SK-N-SH treated with all-trans-retinoic acid at 6 μM for 48 hours (cell line): ENCODE measurements around the gene FERD3L.
"Not testable (repeated sequence)": the region's sequence is repeated elsewhere in the genome, so short reads cannot be mapped to it uniquely, and the experiment has no call there.

Experiments
- ATAC-seq: fragments of 200-7000 bp; cut with Tn5 transposase; 3 replicates; pipeline ENCODE4 v1.9.1; 2020; ENCODE audit warnings: mild to moderate bottlenecking, moderate library complexity
- ARNTL ChIP-seq: fragments of 450-650 bp; formaldehyde crosslinking; IDR thresholded peaks from 2 replicates; pipeline ENCODE4 v1.5.0; 2020; ENCODE audit warnings: low read depth, mild to moderate bottlenecking, moderate library complexity, borderline replicate concordance
- BACH2 ChIP-seq: fragments of 250-450 bp; sonication (Bioruptor Pico); IDR thresholded peaks from 2 replicates; pipeline ENCODE4 v1.9.0; 2021; ENCODE audit warnings: mild to moderate bottlenecking, borderline replicate concordance
- CSDC2 ChIP-seq: fragments of 250-450 bp; sonication (Bioruptor Pico); IDR thresholded peaks from 2 replicates; pipeline ENCODE4 v1.5.0; 2020; ENCODE audit warnings: mild to moderate bottlenecking, moderate library complexity
- CSRNP3 ChIP-seq: fragments of 250-450 bp; sonication (Bioruptor Pico); IDR thresholded peaks from 2 replicates; pipeline ENCODE4 v1.5.1; 2021; ENCODE audit warnings: mild to moderate bottlenecking, moderate library complexity
- ESRRG ChIP-seq: fragments of 250-450 bp; sonication (Bioruptor Pico); IDR thresholded peaks from 2 replicates; pipeline ENCODE4 v1.6.1; 2021; ENCODE audit warnings: mild to moderate bottlenecking
- GLIS3 ChIP-seq: fragments of 250-450 bp; sonication (Bioruptor Pico); IDR thresholded peaks from 2 replicates; pipeline ENCODE4 v1.5.0; 2020; ENCODE audit warnings: mild to moderate bottlenecking, moderate library complexity
- ISL1 ChIP-seq: fragments of 250-450 bp; sonication (Bioruptor Pico); IDR thresholded peaks from 2 replicates; pipeline ENCODE4 v2.1.2; 2022; ENCODE audit warnings: mild to moderate bottlenecking, moderate library complexity
- POU6F1 ChIP-seq: fragments of 250-450 bp; sonication (Bioruptor Pico); IDR thresholded peaks from 2 replicates; pipeline ENCODE4 v1.8.0; 2021; ENCODE audit warnings: low read depth, mild to moderate bottlenecking, moderate library complexity, borderline replicate concordance
- RARB ChIP-seq: fragments of 250-450 bp; sonication (Bioruptor Pico); IDR thresholded peaks from 2 replicates; pipeline ENCODE4 v1.8.0; 2021; ENCODE audit warnings: mild to moderate bottlenecking, moderate library complexity
- SNAI2 ChIP-seq: fragments of 250-450 bp; sonication (Bioruptor Pico); IDR thresholded peaks from 2 replicates; pipeline ENCODE4 v1.5.0; 2020; ENCODE audit warnings: mild to moderate bottlenecking, moderate library complexity
- TCF4 ChIP-seq: fragments of 250-450 bp; sonication (Bioruptor Pico); IDR thresholded peaks from 2 replicates; pipeline ENCODE4 v1.8.0; 2021; ENCODE audit warnings: mild to moderate bottlenecking, moderate library complexity, borderline replicate concordance
- TOX ChIP-seq: fragments of 250-450 bp; sonication (Bioruptor Pico); IDR thresholded peaks from 2 replicates; pipeline ENCODE4 v1.8.0; 2021; ENCODE audit warnings: mild to moderate bottlenecking, moderate library complexity, borderline replicate concordance
- ZC3H10 ChIP-seq: fragments of 250-450 bp; sonication (Bioruptor Pico); IDR thresholded peaks from 2 replicates; pipeline ENCODE4 v1.5.1; 2021; ENCODE audit warnings: mild to moderate bottlenecking, moderate library complexity
- ZFP3 ChIP-seq: fragments of 250-450 bp; sonication (Bioruptor Pico); IDR thresholded peaks from 2 replicates; pipeline ENCODE4 v1.5.0; 2020; ENCODE audit warnings: mild to moderate bottlenecking, moderate library complexity
- ZFP30 ChIP-seq: fragments of 450-650 bp; formaldehyde crosslinking; IDR thresholded peaks from 2 replicates; pipeline ENCODE4 v1.5.0; 2022; ENCODE audit warnings: mild to moderate bottlenecking, moderate library complexity
- ZNF565 ChIP-seq: fragments of 450-650 bp; formaldehyde crosslinking; conservative IDR thresholded peaks from 2 replicates; pipeline ENCODE4 v1.5.0; 2020; ENCODE audit warnings: low read depth, mild to moderate bottlenecking, moderate library complexity
- ZNF70 ChIP-seq: fragments of 450-650 bp; formaldehyde crosslinking; IDR thresholded peaks from 2 replicates; pipeline ENCODE4 v1.5.0; 2020; ENCODE audit warnings: mild to moderate bottlenecking, moderate library complexity
- ZNF8 ChIP-seq: fragments of 450-650 bp; formaldehyde crosslinking; IDR thresholded peaks from 2 replicates; pipeline ENCODE4 v1.5.0; 2020; ENCODE audit warnings: mild to moderate bottlenecking, moderate library complexity
- TF ChIP-seq, protein P1 (sequence below): fragments of 250-450 bp; sonication (Bioruptor Pico); IDR thresholded peaks from 2 replicates; pipeline ENCODE4 v1.5.1; 2020; ENCODE audit warnings: low read depth, mild to moderate bottlenecking, moderate library complexity
- TF ChIP-seq, protein P2 (sequence below): fragments of 250-450 bp; sonication (Bioruptor Pico); IDR thresholded peaks from 2 replicates; pipeline ENCODE4 v1.5.0; 2020; ENCODE audit warnings: mild to moderate bottlenecking, moderate library complexity

Gene FERD3L

GRCh38 chr7:19144661-19145433, at the start of gene FERD3L:
Gene FERD3L (minus strand): TSS chr7:19145421. CDS start chr7:19145362, 59 bp downstream.
- TF ChIP-seq CSDC2 (CRISPR knock-in tag) (no peak), ZC3H10 (no peak), GLIS3 (CRISPR knock-in tag) (no peak), ESRRG (CRISPR knock-in tag) (no peak), ZNF8 (CRISPR knock-in tag) (no peak), TOX (CRISPR knock-in tag) (no peak), POU6F1 (CRISPR knock-in tag) (no peak), CSRNP3 (CRISPR knock-in tag) (no peak), ZFP3 (no peak), ARNTL (CRISPR knock-in tag) (no peak), ZNF70 (CRISPR knock-in tag) (no peak), BACH2 (CRISPR knock-in tag) (no peak), ZNF565 (CRISPR knock-in tag) (no peak), SNAI2 (CRISPR knock-in tag) (no peak), ISL1 (CRISPR knock-in tag) (no peak), RARB (CRISPR knock-in tag) (no peak), TCF4 (CRISPR knock-in tag) (no peak), ZFP30 (CRISPR knock-in tag) (no peak)
- TF ChIP-seq, protein P1, sequence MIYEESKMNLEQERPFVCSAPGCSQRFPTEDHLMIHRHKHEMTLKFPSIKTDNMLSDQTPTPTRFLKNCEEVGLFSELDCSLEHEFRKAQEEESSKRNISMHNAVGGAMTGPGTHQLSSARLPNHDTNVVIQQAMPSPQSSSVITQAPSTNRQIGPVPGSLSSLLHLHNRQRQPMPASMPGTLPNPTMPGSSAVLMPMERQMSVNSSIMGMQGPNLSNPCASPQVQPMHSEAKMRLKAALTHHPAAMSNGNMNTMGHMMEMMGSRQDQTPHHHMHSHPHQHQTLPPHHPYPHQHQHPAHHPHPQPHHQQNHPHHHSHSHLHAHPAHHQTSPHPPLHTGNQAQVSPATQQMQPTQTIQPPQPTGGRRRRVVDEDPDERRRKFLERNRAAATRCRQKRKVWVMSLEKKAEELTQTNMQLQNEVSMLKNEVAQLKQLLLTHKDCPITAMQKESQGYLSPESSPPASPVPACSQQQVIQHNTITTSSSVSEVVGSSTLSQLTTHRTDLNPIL (CRISPR knock-in tag) = no peak
- ATAC-seq = no peak

DNA sequence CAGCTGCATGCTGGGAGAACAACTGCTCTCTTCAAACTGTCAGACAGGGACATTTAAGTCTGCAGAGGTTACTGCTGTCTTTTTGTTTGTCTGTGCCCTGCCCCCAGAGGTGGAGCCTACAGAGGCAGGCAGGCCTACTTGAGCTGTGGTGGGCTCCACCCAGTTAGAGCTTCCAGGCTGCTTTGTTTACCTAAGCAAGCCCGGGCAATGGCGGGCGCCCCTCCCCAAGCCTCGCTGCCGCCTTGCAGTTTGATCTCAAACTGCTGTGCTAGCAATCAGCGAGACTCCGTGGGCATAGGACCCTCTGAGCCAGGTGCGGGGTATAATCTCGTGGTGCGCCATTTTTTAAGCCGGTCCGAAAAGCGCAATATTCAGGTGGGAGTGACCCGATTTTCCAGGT, 49.2 kb upstream of the FERD3L start:
- not testable (repeated sequence) for ATAC-seq

DNA sequence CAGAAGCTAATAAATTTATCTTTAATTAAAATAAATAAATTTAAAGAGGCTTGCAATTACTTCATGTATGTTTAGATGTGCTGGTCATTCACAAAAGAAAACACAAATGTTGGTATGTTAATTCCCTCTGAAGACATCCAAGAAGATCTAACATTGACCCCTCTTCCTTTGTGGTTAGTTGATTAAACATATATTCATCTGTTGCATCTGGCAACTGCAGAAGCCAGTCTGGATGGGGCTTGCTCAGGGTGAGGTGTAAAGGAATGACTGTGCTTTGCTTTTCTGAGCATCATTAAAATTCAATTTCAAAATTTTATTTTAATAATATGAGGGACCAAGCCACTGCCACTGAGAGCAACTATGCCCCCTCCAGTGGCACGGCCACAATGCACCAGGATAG, 36.4 kb upstream of the FERD3L start:
- TF ChIP-seq ZNF565 (CRISPR knock-in tag) = no peak
- TF ChIP-seq, protein P2, sequence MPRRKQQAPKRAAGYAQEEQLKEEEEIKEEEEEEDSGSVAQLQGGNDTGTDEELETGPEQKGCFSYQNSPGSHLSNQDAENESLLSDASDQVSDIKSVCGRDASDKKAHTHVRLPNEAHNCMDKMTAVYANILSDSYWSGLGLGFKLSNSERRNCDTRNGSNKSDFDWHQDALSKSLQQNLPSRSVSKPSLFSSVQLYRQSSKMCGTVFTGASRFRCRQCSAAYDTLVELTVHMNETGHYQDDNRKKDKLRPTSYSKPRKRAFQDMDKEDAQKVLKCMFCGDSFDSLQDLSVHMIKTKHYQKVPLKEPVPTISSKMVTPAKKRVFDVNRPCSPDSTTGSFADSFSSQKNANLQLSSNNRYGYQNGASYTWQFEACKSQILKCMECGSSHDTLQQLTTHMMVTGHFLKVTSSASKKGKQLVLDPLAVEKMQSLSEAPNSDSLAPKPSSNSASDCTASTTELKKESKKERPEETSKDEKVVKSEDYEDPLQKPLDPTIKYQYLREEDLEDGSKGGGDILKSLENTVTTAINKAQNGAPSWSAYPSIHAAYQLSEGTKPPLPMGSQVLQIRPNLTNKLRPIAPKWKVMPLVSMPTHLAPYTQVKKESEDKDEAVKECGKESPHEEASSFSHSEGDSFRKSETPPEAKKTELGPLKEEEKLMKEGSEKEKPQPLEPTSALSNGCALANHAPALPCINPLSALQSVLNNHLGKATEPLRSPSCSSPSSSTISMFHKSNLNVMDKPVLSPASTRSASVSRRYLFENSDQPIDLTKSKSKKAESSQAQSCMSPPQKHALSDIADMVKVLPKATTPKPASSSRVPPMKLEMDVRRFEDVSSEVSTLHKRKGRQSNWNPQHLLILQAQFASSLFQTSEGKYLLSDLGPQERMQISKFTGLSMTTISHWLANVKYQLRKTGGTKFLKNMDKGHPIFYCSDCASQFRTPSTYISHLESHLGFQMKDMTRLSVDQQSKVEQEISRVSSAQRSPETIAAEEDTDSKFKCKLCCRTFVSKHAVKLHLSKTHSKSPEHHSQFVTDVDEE (CRISPR knock-in tag) = no peak
- no peak for TF ChIP-seq TOX (CRISPR knock-in tag)
- TF ChIP-seq CSRNP3 (CRISPR knock-in tag) = no peak
- ATAC-seq = no peak

GRCh38 chr7:19178595-19178994, 33.4 kb upstream of the FERD3L start:
- TF ChIP-seq GLIS3 (CRISPR knock-in tag) = no peak
- no peak for TF ChIP-seq ZNF565 (CRISPR knock-in tag)
- no peak for TF ChIP-seq ZC3H10
- TF ChIP-seq ZNF8 (CRISPR knock-in tag) = no peak
- no peak for TF ChIP-seq CSRNP3 (CRISPR knock-in tag)
- ATAC-seq = no peak
